Measurements from ENCODE around the gene VWA2.

The VWA2 gene

DNA sequence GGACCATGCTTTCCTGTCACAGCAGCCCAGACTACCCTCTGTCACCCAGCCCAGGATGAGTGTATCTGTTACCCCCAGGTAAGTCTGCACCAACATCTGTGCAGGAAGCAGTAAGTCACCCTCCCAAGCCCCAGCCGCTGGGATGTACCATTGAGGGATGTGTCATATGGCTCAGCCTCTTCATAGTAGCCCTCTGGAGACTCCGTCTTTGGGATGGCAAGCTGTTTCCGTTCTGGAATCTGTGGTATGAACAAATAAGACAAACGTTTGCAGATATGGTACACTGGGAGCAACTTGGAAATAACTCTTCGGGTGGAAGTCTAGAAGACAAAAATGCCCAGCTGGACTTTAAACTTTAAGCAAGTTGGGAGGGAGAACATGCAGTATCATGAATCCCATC, 84.0 kb downstream of the VWA2 start:
- Histone ChIP-seq H3K4me3 (ENCODE audit: low read length, poor library complexity, severe bottlenecking) (no peak overlapping the region), H3K4me1 (ENCODE audit: insufficient read depth, low read length, poor library complexity, severe bottlenecking) (no peaks in the 10 kb centered on the region), H3K9me2 (replicated peaks; ENCODE audit: low read depth, low read length) (no peaks in the 10 kb centered on the region), H4K20me1 (ENCODE audit: insufficient read depth, low read length, poor library complexity, severe bottlenecking) (no peaks in the 10 kb centered on the region), H3K9me3 (ENCODE audit: insufficient read depth, low read depth, low read length) (no peaks in the 10 kb centered on the region), H3K27me3 (ENCODE audit: insufficient read depth, low read length, poor library complexity, severe bottlenecking) (no peaks in the 10 kb centered on the region), H3K36me3 (ENCODE audit: insufficient read depth, low read length) (no peaks in the 10 kb centered on the region), H3K79me2 (ENCODE audit: insufficient read depth, low read length) (no peaks in the 10 kb centered on the region), H3F3A (ENCODE audit: low read depth) (no peaks in the 10 kb centered on the region), H3K4me2 (ENCODE audit: low read depth, low read length, poor library complexity, severe bottlenecking) (no peak overlapping the region), H3K9ac (ENCODE audit: low read depth, low read length, poor library complexity, severe bottlenecking) (no peak overlapping the region), H2AFZ (ENCODE audit: low read length) (no peak overlapping the region)
- TF ChIP-seq, protein P1, sequence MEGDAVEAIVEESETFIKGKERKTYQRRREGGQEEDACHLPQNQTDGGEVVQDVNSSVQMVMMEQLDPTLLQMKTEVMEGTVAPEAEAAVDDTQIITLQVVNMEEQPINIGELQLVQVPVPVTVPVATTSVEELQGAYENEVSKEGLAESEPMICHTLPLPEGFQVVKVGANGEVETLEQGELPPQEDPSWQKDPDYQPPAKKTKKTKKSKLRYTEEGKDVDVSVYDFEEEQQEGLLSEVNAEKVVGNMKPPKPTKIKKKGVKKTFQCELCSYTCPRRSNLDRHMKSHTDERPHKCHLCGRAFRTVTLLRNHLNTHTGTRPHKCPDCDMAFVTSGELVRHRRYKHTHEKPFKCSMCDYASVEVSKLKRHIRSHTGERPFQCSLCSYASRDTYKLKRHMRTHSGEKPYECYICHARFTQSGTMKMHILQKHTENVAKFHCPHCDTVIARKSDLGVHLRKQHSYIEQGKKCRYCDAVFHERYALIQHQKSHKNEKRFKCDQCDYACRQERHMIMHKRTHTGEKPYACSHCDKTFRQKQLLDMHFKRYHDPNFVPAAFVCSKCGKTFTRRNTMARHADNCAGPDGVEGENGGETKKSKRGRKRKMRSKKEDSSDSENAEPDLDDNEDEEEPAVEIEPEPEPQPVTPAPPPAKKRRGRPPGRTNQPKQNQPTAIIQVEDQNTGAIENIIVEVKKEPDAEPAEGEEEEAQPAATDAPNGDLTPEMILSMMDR (conservative IDR thresholded peaks at IDR 0.05; ENCODE audit: low read length), result no peak
- no peak for TF ChIP-seq EZH2phosphoT487 (IDR thresholded peaks at IDR 0.05; ENCODE audit: borderline replicate concordance)

DNA sequence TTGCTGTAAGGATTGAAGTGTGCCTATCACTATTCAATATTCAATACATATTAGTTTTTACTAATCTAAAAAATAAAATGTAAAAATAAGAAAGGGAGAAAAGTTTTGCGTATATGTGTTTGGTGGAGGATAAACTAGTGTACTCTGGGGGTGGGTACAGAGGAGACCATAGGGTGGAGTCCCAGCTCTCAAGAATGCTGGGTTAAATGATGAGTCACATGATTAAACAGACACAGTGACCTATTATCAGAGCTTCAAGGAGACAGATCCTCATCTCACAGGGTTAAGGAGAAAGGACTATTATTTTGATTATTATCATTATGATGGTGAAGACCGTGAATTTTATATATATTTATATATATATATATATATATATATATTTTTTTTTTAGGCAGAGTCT, 87.7 kb downstream of the VWA2 start:
- TF ChIP-seq, protein P1 (conservative IDR thresholded peaks at IDR 0.05; ENCODE audit: low read length), result no peak
- no peak for TF ChIP-seq EZH2phosphoT487 (IDR thresholded peaks at IDR 0.05; ENCODE audit: borderline replicate concordance)
- Histone ChIP-seq H3K4me2 (ENCODE audit: low read depth, low read length, poor library complexity, severe bottlenecking) (no peak overlapping the region), H3K36me3 (ENCODE audit: insufficient read depth, low read length) (no peaks in the 10 kb centered on the region), H3K79me2 (ENCODE audit: insufficient read depth, low read length) (no peaks in the 10 kb centered on the region), H3K9me2 (replicated peaks; ENCODE audit: low read depth, low read length) (no peaks in the 10 kb centered on the region), H3K9ac (ENCODE audit: low read depth, low read length, poor library complexity, severe bottlenecking) (no peak overlapping the region), H4K20me1 (ENCODE audit: insufficient read depth, low read length, poor library complexity, severe bottlenecking) (no peaks in the 10 kb centered on the region), H2AFZ (ENCODE audit: low read length) (no peak overlapping the region), H3K27me3 (ENCODE audit: insufficient read depth, low read length, poor library complexity, severe bottlenecking) (no peaks in the 10 kb centered on the region), H3K9me3 (ENCODE audit: insufficient read depth, low read depth, low read length) (no peaks in the 10 kb centered on the region), H3K4me3 (ENCODE audit: low read length, poor library complexity, severe bottlenecking) (no peak overlapping the region), H3K4me1 (ENCODE audit: insufficient read depth, low read length, poor library complexity, severe bottlenecking) (peaks cover 15% of the 10 kb centered on the region), H3F3A (ENCODE audit: low read depth) (no peaks in the 10 kb centered on the region)

GRCh38 chr10:114327537-114328440, 88.7 kb downstream of the VWA2 start:
- no peaks in the 10 kb centered on the region for H4K20me1 ChIP-seq (ENCODE audit: insufficient read depth, low read length, poor library complexity, severe bottlenecking)
- no peak overlapping the region for H2AFZ ChIP-seq (ENCODE audit: low read length)
- no peaks in the 10 kb centered on the region for H3K79me2 ChIP-seq (ENCODE audit: insufficient read depth, low read length)
- no peaks in the 10 kb centered on the region for H3F3A ChIP-seq (ENCODE audit: low read depth)
- no peaks in the 10 kb centered on the region for H3K9me3 ChIP-seq (ENCODE audit: insufficient read depth, low read depth, low read length)
- no peaks in the 10 kb centered on the region for H3K27me3 ChIP-seq (ENCODE audit: insufficient read depth, low read length, poor library complexity, severe bottlenecking)
- H3K4me2 ChIP-seq (ENCODE audit: low read depth, low read length, poor library complexity, severe bottlenecking), result no peak overlapping the region
- peaks cover 23% of the 10 kb centered on the region for H3K4me1 ChIP-seq (ENCODE audit: insufficient read depth, low read length, poor library complexity, severe bottlenecking)
- no peak overlapping the region for H3K4me3 ChIP-seq (ENCODE audit: low read length, poor library complexity, severe bottlenecking)
- H3K36me3 ChIP-seq (ENCODE audit: insufficient read depth, low read length), result no peaks in the 10 kb centered on the region
- H3K9me2 ChIP-seq (replicated peaks; ENCODE audit: low read depth, low read length), result no peaks in the 10 kb centered on the region
- no peak overlapping the region for H3K9ac ChIP-seq (ENCODE audit: low read depth, low read length, poor library complexity, severe bottlenecking)
- TF ChIP-seq, protein P1 (conservative IDR thresholded peaks at IDR 0.05; ENCODE audit: low read length), result no peak
- no peak for TF ChIP-seq EZH2phosphoT487 (IDR thresholded peaks at IDR 0.05; ENCODE audit: borderline replicate concordance)
